Liver (tissue), 9 donors: Measurements from ENCODE around the gene CDK2AP2. TPM values are rescaled to one million over a fixed set of nuclear protein-coding genes. Genes with fewer than 3 reads are reported as not detected.
"Not testable (repeated sequence)": the region's sequence is repeated elsewhere in the genome, so short reads cannot be mapped to it uniquely, and the experiment has no call there.

Experiments
- DNase-seq: peaks from one replicate; pipeline ENCODE4 v3.0.0-alpha.2; 2017; ENCODE audit warnings: low spot score
- H3K27ac ChIP-seq, 2 donors: one replicate each; pipeline ENCODE4 v1.7.0; 2013; ENCODE audit warnings: inconsistent platforms in 2 of 2, low read length in 2 of 2, control low read depth in 1 of 2, low read depth in 1 of 2, mild to moderate bottlenecking in 1 of 2
- H3K27me3 ChIP-seq, 4 donors: one replicate each; pipeline versions ENCODE4 v1.6.1 to v1.7.0; 2013; ENCODE audit warnings: low read length in 3 of 4, inconsistent platforms in 1 of 4, mild to moderate bottlenecking in 1 of 4, moderate library complexity in 1 of 4; ENCODE audit not compliant: control insufficient read depth in 4 of 4, insufficient read depth in 4 of 4
- H3K36me3 ChIP-seq, 4 donors: one replicate each; pipeline versions ENCODE4 v1.6.1 to v1.7.0; 2013; ENCODE audit warnings: low read length in 3 of 4, mild to moderate bottlenecking in 3 of 4, low read depth in 1 of 4, moderate library complexity in 1 of 4; ENCODE audit not compliant: control insufficient read depth in 4 of 4, insufficient read depth in 3 of 4
- H3K4me1 ChIP-seq, 4 donors: one replicate each; pipeline versions ENCODE4 v1.6.1 to v1.7.0; 2013; ENCODE audit warnings: low read length in 3 of 4, mild to moderate bottlenecking in 3 of 4, moderate library complexity in 1 of 4; ENCODE audit not compliant: control insufficient read depth in 4 of 4, insufficient read depth in 4 of 4
- H3K4me3 ChIP-seq, 3 donors: one replicate each; pipeline versions ENCODE4 v1.6.1 to v1.7.0; 2013; ENCODE audit warnings: low read length in 3 of 3, control low read depth in 1 of 3, low read depth in 1 of 3, mild to moderate bottlenecking in 1 of 3
- H3K9ac ChIP-seq, 2 donors: one replicate each; pipeline ENCODE4 v1.7.0; 2013; ENCODE audit warnings: low read length in 2 of 2, mild to moderate bottlenecking in 2 of 2, moderate library complexity in 2 of 2, control low read depth in 1 of 2, low read depth in 1 of 2
- H3K9me3 ChIP-seq, 4 donors: one replicate each; pipeline versions ENCODE4 v1.6.1 to v1.7.0; 2013; ENCODE audit warnings: low read length in 3 of 4; ENCODE audit not compliant: control insufficient read depth in 4 of 4
- ATF3 ChIP-seq: IDR thresholded peaks from 2 replicates; pipeline ENCODE4 v1.6.1; 2016; ENCODE audit warnings: antibody characterized with exemption
- EGR1 ChIP-seq, 2 donors: IDR thresholded peaks; 2 replicates each; pipeline ENCODE4 v1.6.1; 2016 to 2018; ENCODE audit warnings: antibody characterized with exemption in 2 of 2, low read depth in 2 of 2
- FOXA1 ChIP-seq: IDR thresholded peaks from 2 replicates; pipeline ENCODE4 v1.6.1; 2016; ENCODE audit warnings: antibody characterized with exemption
- FOXA2 ChIP-seq: IDR thresholded peaks from 2 replicates; pipeline ENCODE4 v1.6.1; 2016; ENCODE audit warnings: antibody characterized with exemption
- GABPA ChIP-seq, 2 donors: IDR thresholded peaks in 1 of 2; conservative IDR thresholded peaks in 1 of 2; 2 replicates each; pipeline ENCODE4 v1.6.1; 2016; ENCODE audit warnings: antibody characterized with exemption in 2 of 2, mild to moderate bottlenecking in 1 of 2, moderate library complexity in 1 of 2
- HNF4A ChIP-seq, 2 donors: conservative IDR thresholded peaks; 2 replicates each; pipeline ENCODE4 v1.6.1; 2016; ENCODE audit warnings: antibody characterized with exemption in 2 of 2, mild to moderate bottlenecking in 2 of 2
- HNF4G ChIP-seq: IDR thresholded peaks from 2 replicates; pipeline ENCODE4 v1.6.1; 2016; ENCODE audit warnings: antibody characterized with exemption
- JUND ChIP-seq, 2 donors: IDR thresholded peaks; 2 replicates each; pipeline ENCODE4 v1.6.1; 2016; ENCODE audit warnings: antibody characterized with exemption in 2 of 2
- NR2F2 ChIP-seq: IDR thresholded peaks from 2 replicates; pipeline ENCODE4 v1.6.1; 2016; ENCODE audit warnings: antibody characterized with exemption
- RAD21 ChIP-seq, 2 donors: IDR thresholded peaks; 2 replicates each; pipeline ENCODE4 v1.6.1; 2016; ENCODE audit warnings: antibody characterized with exemption in 2 of 2, mild to moderate bottlenecking in 2 of 2
- REST ChIP-seq: IDR thresholded peaks from 2 replicates; pipeline ENCODE4 v1.6.1; 2016; ENCODE audit warnings: antibody characterized with exemption, mild to moderate bottlenecking
- RXRA ChIP-seq, 2 donors: IDR thresholded peaks; 2 replicates each; pipeline ENCODE4 v1.6.1; 2017 to 2018; ENCODE audit warnings: antibody characterized with exemption in 2 of 2, mild to moderate bottlenecking in 1 of 2
- SP1 ChIP-seq: IDR thresholded peaks from 2 replicates; pipeline ENCODE4 v1.6.1; 2018; ENCODE audit warnings: antibody characterized with exemption, mild to moderate bottlenecking
- TAF1 ChIP-seq: conservative IDR thresholded peaks from 2 replicates; pipeline ENCODE4 v1.6.1; 2016; ENCODE audit warnings: antibody characterized with exemption, mild to moderate bottlenecking
- YY1 ChIP-seq: IDR thresholded peaks from 2 replicates; pipeline ENCODE4 v1.6.1; 2016; ENCODE audit warnings: antibody characterized with exemption, mild to moderate bottlenecking
- WGBS: extraction: QIAGEN DNeasy Blood & Tissue Kit; methylation state at CpG from one replicate; pipeline ENCODE4 v1.1.7; 2013; 5-methylcytosine and 5-hydroxymethylcytosine counted together
- polyA plus RNA-seq, 2 donors: library from polyadenylated mRNA; stranded (reverse) in 1 of 2; unstranded in 1 of 2; fragments of 200-250 nt in 1 of 2; fragments of >200 nt in 1 of 2; fragmentation: Nextera tagmentation in 1 of 2; extraction: Ambion mirVana in 1 of 2; gene quantifications; one replicate each; pipeline versions ENCODE4 v1.2.1 to v1.2.3, GENCODE V29; 2013 to 2015
- total RNA-seq, 2 donors: library from RNA; depleted of rRNA; stranded (reverse); fragments of >200 nt; gene quantifications; one replicate each; pipeline ENCODE4 v1.2.3, GENCODE V29; 2014
- TF ChIP-seq, protein P1 (sequence below): IDR thresholded peaks from 2 replicates; pipeline ENCODE4 v1.6.1; 2016; ENCODE audit warnings: antibody characterized with exemption
- TF ChIP-seq, protein P2 (sequence below): fragments of 150-350 bp; IDR thresholded peaks from 2 replicates; pipeline ENCODE4 v1.5.1; 2017; ENCODE audit warnings: improper control_type of control experiment, low read depth, low read length; ENCODE audit not compliant: missing input control
- TF ChIP-seq, protein P3 (sequence below): IDR thresholded peaks from 2 replicates; pipeline ENCODE4 v1.6.1; 2016; ENCODE audit warnings: antibody characterized with exemption
- donor health status: healthy.
- donor health status: healthy.
- donor health status: healthy.
- donor health status: healthy.
- donor health status: healthy.

The CDK2AP2 gene
- total and polyA plus RNA-seq, 4 donors = 14.1 to 126 (median 56.6) TPM

DNA sequence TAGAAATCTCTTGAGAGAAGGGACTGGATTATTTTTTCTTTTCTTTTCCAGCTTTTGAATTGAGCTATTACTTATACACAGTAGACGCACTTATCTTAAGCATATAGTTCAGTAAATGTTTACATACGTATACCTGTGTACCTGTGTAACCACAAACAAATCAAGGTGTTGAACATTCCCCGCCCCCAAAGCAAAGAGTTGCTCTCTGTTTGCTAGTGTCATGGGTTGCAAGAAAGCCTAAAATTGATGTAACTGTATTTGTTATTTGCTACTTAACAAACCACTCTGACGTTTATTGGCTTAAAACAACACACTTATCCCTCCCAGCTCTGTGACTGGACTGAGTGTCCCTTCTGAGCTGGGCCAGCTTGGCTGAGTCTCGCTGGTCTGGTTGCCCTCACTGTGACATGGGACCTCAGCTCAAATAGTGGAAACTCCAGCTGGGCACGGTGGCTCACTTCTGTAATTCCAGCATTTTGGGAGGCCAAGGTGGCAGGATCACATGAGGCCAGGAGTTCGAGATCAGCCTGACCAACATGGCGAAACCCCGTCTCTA is 40.7 kb upstream of the CDK2AP2 start:
- WGBS = 46% methylated on average over 9 of the region's 9 CpGs
- TF ChIP-seq REST = peak; percentile 46
- TF ChIP-seq, protein P1, sequence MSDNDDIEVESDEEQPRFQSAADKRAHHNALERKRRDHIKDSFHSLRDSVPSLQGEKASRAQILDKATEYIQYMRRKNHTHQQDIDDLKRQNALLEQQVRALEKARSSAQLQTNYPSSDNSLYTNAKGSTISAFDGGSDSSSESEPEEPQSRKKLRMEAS = no peak
- TF ChIP-seq HNF4A (conservative IDR thresholded peaks at IDR 0.05) = peak; percentile 64 to 69
- TF ChIP-seq, protein P2, sequence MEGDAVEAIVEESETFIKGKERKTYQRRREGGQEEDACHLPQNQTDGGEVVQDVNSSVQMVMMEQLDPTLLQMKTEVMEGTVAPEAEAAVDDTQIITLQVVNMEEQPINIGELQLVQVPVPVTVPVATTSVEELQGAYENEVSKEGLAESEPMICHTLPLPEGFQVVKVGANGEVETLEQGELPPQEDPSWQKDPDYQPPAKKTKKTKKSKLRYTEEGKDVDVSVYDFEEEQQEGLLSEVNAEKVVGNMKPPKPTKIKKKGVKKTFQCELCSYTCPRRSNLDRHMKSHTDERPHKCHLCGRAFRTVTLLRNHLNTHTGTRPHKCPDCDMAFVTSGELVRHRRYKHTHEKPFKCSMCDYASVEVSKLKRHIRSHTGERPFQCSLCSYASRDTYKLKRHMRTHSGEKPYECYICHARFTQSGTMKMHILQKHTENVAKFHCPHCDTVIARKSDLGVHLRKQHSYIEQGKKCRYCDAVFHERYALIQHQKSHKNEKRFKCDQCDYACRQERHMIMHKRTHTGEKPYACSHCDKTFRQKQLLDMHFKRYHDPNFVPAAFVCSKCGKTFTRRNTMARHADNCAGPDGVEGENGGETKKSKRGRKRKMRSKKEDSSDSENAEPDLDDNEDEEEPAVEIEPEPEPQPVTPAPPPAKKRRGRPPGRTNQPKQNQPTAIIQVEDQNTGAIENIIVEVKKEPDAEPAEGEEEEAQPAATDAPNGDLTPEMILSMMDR = no peak
- peak; percentile 74 for TF ChIP-seq FOXA2
- no peak for TF ChIP-seq TAF1
- TF ChIP-seq EGR1 (IDR thresholded peaks at IDR 0.05; ENCODE audit: low read depth in 2 of 2) = no peak
- TF ChIP-seq FOXA1 = no peak
- TF ChIP-seq ATF3 = no peak
- TF ChIP-seq HNF4G = peak; percentile 46
- no peak for TF ChIP-seq YY1
- TF ChIP-seq SP1 = peak; percentile 89
- no peak for TF ChIP-seq GABPA (IDR thresholded peaks at IDR 0.05 in 1 of 2, conservative IDR thresholded peaks at IDR 0.05 in 1 of 2)
- TF ChIP-seq NR2F2 = no peak
- TF ChIP-seq, protein P3, sequence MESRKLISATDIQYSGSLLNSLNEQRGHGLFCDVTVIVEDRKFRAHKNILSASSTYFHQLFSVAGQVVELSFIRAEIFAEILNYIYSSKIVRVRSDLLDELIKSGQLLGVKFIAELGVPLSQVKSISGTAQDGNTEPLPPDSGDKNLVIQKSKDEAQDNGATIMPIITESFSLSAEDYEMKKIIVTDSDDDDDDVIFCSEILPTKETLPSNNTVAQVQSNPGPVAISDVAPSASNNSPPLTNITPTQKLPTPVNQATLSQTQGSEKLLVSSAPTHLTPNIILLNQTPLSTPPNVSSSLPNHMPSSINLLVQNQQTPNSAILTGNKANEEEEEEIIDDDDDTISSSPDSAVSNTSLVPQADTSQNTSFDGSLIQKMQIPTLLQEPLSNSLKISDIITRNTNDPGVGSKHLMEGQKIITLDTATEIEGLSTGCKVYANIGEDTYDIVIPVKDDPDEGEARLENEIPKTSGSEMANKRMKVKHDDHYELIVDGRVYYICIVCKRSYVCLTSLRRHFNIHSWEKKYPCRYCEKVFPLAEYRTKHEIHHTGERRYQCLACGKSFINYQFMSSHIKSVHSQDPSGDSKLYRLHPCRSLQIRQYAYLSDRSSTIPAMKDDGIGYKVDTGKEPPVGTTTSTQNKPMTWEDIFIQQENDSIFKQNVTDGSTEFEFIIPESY = no peak
- TF ChIP-seq JUND (IDR thresholded peaks at IDR 0.05) = peak; percentile 43 to 81
- TF ChIP-seq RXRA (IDR thresholded peaks at IDR 0.05) = peak; percentile 77 to 87
- peak; percentile 13 to 17 for TF ChIP-seq RAD21 (IDR thresholded peaks at IDR 0.05)
- DNase-seq = no peak
- no peak overlapping the region for H3K4me3 ChIP-seq
- peaks cover 8 to 9% (median 9%) of the 10 kb centered on the region in 4 donors for H3K4me1 ChIP-seq
- H3K27me3 ChIP-seq = no peaks in the 10 kb centered on the region
- no peak overlapping the region for H3K9ac ChIP-seq
- H3K36me3 ChIP-seq = no peaks in the 10 kb centered on the region
- no peaks in the 10 kb centered on the region for H3K9me3 ChIP-seq
- H3K27ac ChIP-seq = peak overlapping the region in 1 of 2 donors; percentile 27

GRCh38 chr11:67548112-67548511 is 40.1 kb upstream of the CDK2AP2 start:
- WGBS = 45% methylated on average over 4 of the region's 4 CpGs
- H3K9ac ChIP-seq, DNase-seq: not testable (repeated sequence)

More at GRCh38 chr11:67548112-67548511, 40.1 kb upstream of the CDK2AP2 start:
- not testable (repeated sequence) for H3K27me3 ChIP-seq, H3K4me1 ChIP-seq, H3K9me3 ChIP-seq, H3K27ac ChIP-seq, H3K36me3 ChIP-seq, H3K4me3 ChIP-seq
